GM19351 (cell line): ENCODE measurements around the gene PSMD10.

Experiments
- ATAC-seq: cut with Tn5 transposase; IDR thresholded peaks from one replicate; pipeline ENCODE4 v1.9.1; 2021; ENCODE audit warnings: mild to moderate bottlenecking, moderate library complexity; ENCODE audit not compliant: unreplicated experiment

PSMD10 gene

DNA sequence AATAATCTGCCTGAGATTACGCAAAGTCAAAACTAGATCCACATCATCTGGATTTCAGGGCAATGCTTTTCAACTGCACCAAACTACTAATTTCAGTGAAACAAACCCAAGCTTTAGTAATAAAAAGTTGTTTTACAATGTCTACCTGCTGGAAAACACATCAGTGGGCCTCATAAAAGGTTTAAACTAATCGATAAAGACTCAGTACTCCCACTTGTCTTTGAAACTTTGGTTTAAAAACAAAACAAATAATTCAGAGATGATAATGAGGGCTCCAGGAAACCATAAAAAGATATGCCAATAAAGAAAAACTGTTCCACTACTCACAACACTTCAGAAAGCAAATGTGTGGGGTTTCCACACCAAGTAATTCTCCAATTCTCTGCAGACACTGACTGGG is 10.2 kb downstream of the PSMD10 start:
- ATAC-seq, result no peak

DNA sequence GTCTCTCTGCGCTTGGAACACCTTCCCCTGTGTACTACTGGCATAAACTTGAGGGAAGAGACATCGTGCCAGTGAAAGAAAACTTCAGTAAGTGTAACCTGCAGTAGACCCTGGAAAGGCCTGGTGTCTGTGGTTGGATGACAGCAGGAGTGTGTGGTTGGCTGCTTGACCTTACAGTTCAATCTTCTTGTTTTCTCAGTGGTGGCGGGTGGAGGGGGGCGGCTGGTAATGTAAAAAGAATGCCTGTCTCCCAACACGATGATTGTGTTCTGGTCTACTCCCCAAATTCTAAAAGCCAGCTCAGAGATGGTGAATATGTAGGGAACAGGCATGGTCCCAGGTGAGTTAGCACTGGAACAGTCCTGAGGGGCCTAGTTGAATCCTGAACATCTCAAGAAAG is 18.6 kb downstream of the PSMD10 start:
- no peak for ATAC-seq

DNA sequence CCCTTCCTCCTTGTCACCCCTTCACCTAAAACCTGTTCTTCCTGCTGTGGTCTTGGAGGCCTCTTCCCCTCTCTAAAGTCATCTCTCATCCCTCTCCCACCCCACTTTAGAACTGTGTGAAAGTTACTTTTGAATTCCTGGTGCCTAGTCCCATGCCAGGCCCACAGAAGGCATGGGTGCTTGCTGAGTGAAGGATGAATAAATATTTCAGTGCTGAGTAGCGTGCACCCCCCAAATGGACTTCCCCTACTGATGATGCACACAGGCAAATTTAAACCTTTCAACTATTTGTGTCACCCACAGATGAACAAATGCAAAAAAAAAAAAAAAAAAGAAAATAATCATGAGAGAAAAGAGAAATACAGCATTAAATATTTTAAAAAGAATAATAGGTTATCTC is 19.8 kb downstream of the PSMD10 start:
- no peak for ATAC-seq

DNA sequence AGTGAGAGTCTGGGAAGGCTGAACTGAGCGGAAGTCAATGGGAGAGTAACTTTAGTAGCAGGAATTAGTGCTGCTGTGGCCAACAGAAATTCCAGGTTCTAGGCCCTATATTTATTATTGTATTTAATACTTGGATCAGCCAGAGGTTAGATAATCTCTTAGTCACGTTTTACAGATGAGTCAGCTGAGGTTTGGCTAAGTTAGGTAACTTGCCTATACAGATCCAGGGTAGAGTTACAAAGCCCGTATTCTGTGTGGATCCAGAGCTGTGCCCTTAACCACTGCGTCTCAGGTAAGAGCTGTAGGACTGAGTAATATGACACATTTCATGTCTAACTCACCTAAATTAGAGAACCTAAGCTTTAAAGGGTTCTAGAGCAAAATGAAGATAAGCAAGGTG is 20.5 kb downstream of the PSMD10 start:
- ATAC-seq, result no peak

DNA sequence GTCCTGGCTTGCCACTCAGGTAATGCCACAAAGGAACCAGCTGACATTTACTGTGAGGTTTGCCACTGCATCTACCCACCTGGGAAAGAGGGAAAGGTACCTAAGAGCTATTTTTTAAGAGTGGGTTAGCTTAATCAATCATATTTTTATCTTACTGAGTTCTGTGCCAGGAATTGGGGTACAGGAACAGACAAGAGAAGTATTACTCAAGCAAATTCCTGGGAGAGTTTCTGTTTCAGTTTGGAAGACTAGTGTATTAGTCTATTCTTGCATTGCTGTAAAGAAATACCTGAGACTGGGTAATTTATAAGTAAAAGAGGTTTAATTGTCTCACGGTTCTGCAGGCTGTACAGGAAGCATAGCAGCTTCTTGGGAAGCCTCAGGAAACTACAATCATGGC is 23.2 kb downstream of the PSMD10 start:
- ATAC-seq, result no peak

DNA sequence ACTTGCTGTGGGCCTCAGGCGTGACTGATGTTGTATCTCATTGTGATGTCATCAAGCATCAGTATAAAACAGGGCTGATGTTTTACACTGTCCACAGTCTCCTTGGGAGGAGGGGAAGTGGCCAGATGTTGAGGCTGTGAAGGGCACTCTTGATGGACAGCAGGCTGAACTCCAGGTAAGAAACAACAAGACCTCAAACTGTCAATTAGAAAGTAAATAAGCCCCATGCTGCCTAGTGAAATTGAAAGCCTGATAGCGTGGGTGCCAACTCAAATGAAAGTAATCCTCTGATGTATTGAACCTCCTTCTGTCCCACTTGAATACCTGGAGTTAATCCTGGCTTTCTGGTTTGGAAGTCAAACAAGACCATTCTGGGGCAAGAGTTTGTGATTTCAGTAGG is 26.7 kb downstream of the PSMD10 start:
- ATAC-seq, result peak; percentile 71

DNA sequence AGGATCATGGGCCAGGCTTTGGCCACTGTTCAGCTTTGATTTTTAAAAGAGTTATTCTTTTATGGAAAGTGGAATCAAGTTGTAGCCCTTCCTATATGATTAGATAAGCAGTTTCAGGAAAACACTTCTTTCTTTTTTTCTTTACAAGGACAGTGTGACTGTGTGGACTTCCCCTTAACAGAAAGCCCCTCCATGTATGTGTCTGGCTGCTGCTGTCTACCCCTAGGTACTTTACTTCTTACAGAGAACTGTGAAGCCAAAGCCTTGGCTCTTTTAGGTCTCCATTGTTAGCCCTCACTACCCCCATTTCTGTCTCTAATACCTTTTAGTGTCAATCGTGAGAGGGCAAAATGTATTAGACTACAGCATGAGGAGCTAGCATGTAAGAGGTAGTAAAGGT is 27.3 kb downstream of the PSMD10 start:
- no peak for ATAC-seq

DNA sequence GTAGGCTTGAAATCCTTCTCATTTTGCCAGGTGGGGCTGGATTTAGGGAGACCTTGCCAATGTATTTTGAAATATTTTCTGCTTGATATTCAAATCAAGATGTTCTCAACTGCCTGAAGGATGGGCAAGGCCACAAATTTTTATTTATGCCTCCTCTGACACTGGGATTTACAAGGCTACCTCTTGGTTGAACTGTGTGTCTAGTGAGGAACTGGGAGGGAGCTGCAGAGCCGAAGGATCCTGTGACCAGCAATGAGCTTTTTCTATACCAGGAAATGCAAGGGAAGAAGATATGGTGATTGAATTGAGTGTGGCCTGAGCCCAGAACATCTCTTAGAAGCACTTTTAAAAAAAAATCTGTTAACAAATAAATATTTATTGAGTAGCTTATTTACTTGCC is 31.5 kb downstream of the PSMD10 start:
- no peak for ATAC-seq

DNA sequence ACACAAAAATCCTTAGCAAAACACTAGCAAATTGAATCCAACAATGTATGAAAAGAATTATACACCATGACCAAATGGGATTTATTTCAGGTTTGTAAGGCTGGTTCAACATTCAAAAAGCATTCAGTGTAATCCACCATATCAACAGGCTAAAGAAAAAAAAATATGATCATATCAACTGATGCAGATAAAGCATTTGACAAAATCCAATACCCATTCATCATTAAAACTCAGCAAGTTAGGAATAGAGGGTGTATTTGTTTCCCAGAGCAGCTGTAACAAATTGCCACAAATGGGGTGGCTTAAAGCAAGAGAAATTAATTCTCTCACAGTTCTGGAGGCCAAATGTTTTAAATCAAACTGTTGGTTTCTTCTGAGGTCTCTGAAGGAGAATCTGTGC is 35.8 kb downstream of the PSMD10 start:
- no peak for ATAC-seq

DNA sequence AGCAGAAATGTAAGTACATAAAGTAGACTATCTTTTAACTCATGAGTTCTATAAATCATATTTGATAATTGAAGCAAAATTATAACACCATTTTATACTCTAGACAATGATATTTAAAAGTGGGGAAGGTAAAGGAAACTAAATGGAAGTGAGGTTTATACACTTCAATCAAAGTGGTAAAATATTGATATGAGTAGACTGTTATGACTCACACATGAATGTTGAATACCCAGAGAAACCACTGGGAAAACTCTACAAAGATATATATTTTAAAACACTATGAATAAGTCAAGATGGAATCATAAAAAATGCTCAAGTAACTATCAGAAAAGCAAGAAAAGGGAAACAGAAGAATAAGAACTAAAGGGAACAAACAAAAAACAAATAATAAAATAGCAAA is 38.1 kb downstream of the PSMD10 start:
- ATAC-seq, result peak; percentile 66

DNA sequence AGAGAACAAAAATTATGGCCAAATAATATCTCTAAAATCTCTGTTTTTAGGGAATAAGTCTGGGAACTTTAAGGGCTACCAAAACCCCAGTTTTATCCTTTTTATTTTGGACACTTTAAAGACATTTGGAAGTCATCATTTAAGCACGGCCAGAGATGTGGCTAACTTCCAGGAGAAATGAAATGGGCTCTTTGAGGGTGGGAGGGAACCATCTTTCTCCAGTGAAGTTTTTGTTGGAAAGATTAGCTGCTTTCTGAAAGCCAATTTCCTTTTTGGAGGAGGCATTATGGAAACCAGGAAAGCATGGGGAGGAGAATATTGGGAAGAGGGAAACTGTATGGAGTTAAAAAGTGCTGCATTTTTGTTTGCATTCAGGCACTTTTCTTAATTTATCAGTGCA is 41.7 kb downstream of the PSMD10 start:
- no peak for ATAC-seq

DNA sequence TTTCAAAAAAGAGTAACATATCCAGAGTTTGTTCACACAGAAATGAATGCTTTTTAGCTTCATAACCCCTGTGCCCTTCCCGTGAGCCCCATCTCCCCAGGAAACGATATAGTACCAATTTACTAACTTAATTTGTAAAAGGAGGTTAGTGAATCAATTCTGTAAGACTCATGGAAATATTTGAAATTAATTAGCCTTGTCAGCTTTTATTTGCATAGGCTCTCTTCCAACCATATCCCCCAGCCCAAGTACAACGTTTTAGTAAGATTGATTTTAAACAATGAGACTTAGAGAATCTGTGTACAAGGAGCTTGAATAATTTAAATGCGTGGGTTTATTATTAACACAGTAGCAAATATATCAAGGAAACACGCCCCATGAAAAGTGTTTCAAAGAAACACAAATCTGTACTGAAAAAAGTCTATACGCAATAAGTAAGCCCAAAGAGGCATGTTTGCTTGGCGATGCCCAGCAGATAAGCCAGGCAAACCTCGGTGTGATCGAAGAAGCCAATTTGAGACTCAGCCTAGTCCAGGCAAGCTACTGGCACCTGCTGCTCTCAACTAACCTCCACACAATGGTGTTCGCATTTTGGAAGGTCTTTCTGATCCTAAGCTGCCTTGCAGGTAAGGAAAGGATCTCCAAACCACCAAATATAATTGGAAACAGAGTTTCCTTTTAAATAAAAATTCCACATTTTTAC is 46.6 kb downstream of the PSMD10 start, which contains the start of gene VSIG1:
TSS of gene VSIG1 (plus strand) at position 512 of the 703 bp plus-strand sequence. CDS start at position 578, 66 bp downstream.
- ATAC-seq, result no peak

DNA sequence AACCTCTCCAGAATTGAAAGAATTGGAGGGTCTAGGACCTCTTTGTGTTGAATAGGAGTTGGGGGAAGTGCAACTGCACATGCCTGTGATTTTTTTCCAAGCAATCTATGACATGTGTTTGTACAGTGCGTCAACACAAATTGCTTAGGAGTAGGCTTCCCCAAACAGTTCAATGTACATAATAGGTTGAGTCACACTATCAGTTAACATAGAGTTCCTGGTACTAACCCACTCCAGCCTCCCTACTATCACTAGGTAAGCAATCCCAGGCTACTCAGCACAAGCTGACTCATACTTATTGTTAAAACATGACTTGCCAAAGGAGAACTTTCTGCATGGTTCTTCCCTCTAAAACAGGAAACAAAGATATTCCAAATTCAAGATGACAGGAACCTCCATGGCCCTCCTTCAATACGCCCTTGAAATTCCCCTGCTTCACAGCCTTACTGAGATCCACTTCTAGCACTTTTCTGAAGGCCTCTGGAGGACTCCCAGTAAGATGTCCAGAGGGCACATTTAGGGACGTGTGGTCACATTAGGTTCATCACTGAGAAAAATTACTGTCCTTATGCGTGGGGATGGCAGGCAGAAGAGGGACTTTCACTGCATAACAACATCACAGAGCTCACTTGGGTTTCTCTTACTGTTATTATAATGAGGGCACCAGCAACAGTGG is 54.9 kb downstream of the PSMD10 start:
- ATAC-seq, result no peak

DNA sequence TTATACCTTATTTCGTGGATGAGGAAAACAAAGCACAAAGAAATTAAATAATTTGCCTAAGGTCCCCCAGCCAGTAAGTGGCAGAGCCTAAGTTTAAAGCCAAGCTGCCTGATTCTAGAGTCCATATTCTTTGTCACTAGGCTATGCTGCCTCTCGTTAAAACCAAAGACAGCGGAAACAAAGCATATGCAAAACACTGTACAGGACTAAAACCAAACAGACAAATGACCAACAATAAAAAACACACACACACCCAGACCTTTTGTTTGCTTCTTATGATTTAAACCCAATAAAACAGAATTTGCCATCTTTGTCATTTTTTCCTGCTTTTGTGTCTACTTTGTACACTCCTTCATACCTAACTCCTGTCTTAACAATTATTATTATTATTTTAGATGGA is 56.6 kb downstream of the PSMD10 start:
- no peak for ATAC-seq
